Esophagus muscularis mucosa (tissue), 4 donors: Measurements from ENCODE around the gene PLB1.

Experiments used
- CTCF ChIP-seq, 3 experiments: fragments of 200-600 bp in 2 of 3; fragments of 450-650 bp in 1 of 3; sonication (generic) in 2 of 3; IDR thresholded peaks; one replicate each; pipeline ENCODE4 v1.5.1; 2017 to 2019; ENCODE audit warnings: antibody characterized with exemption in 3 of 3, mild to moderate bottlenecking in 2 of 3, moderate library complexity in 1 of 3
- EP300 ChIP-seq: sonication (generic); formaldehyde crosslinking; IDR thresholded peaks from one replicate; pipeline ENCODE4 v1.6.1; 2017; ENCODE audit warnings: antibody characterized with exemption
- POLR2A ChIP-seq: fragments of 450-650 bp; IDR thresholded peaks from one replicate; pipeline ENCODE4 v1.6.1; 2017; ENCODE audit warnings: antibody characterized with exemption, moderate library complexity, mild to moderate bottlenecking, low read depth
- POLR2AphosphoS5 ChIP-seq, 2 donors: sonication (generic); formaldehyde crosslinking; IDR thresholded peaks; one replicate each; pipeline ENCODE4 v1.6.1; 2017; ENCODE audit warnings: antibody characterized with exemption in 2 of 2

DNA sequence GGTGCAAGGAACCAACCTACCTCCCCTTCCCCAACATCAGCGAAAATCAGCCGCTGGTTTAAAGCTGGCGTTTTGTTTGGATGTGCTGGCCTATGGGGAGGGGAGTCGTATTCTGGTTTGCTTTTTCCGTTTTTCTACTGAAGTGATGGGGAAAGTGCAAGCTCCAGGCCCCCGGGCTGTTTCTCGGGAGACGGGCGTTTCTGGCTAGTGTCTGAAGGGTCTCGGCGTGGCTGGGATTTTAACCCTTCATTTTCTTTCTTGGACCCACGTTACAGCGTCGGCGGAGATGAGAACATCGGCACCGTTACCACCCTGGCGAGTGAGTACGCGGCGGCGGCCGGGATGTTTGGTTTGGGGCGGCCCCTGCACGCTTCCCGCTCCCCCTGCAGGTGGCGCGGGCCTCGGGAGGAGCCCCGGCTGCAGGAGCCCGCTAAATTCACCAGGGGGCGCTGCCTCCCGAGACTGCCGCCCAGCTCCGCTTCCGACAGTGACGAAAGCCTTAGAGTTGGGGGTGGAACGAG is 70.7 kb downstream of the PLB1 start:
- TF ChIP-seq POLR2A (no peak), CTCF (IDR thresholded peaks at IDR 0.05) (peak in 2 of 3 experiments; percentile 100), EP300 (no peak), POLR2AphosphoS5 (IDR thresholded peaks at IDR 0.05) (peak; percentile 67 to 73)
